HFFc6 (cell line): ENCODE data around the gene ULK4. TPM values are rescaled to one million over a fixed set of nuclear protein-coding genes. Genes with fewer than 3 reads are reported as not detected.

ENCODE experiments used
- DNase-seq: peaks from one replicate; pipeline ENCODE4 v3.0.0-alpha.2; 2018
- H3K27ac Mint-ChIP-seq: 2 replicates; pipeline ENCODE4 v1.8.0; 2020; ENCODE audit warnings: mild to moderate bottlenecking, mixed read lengths
- H3K27me3 Mint-ChIP-seq: 2 replicates; pipeline ENCODE4 v1.8.0; 2021; ENCODE audit warnings: mild to moderate bottlenecking, moderate library complexity, mixed read lengths; ENCODE audit not compliant: insufficient read depth
- H3K36me3 Mint-ChIP-seq: 2 replicates; pipeline ENCODE4 v1.8.0; 2021; ENCODE audit warnings: low read depth, mixed read lengths
- H3K4me1 Mint-ChIP-seq: 2 replicates; pipeline ENCODE4 v1.8.0; 2020; ENCODE audit warnings: low read depth, mixed read lengths
- H3K4me3 Mint-ChIP-seq: 2 replicates; pipeline ENCODE4 v1.8.0; 2020; ENCODE audit warnings: mild to moderate bottlenecking, moderate library complexity, mixed read lengths
- H3K9me3 Mint-ChIP-seq: 2 replicates; pipeline ENCODE4 v1.8.0; 2020; ENCODE audit warnings: mild to moderate bottlenecking, mixed read lengths
- CTCF ChIP-seq: fragments of 200-600 bp; sonication (generic); IDR thresholded peaks from 2 replicates; pipeline ENCODE4 v1.5.0; 2021; ENCODE audit warnings: antibody characterized with exemption, mild to moderate bottlenecking
- total RNA-seq, 6 experiments: library from RNA; stranded (reverse); fragmentation: NEBNext Ultra II Directional; extraction: Animal tissue kit (Norgen Biotek cat#: 25700); gene quantifications; 2 replicates in 1 of 6; 3 replicates in 5 of 6; pipeline ENCODE4 v1.2.3, GENCODE V29; 2021

ULK4 gene
- total RNA-seq, 6 experiments from 2014 or later: 6.0 to 8.6 (median 6.7) TPM

- Mint-ChIP-seq H3K4me1 (no peaks in the 10 kb centered on the region), H3K9me3 (peaks cover 31% of the 10 kb centered on the region), H3K27me3 (no peaks in the 10 kb centered on the region), H3K36me3 (peaks cover 18% of the 10 kb centered on the region), H3K4me3 (no peak overlapping the region), H3K27ac (no peak overlapping the region)
- TF ChIP-seq CTCF: no peak
- no peak for DNase-seq
These were observed 494.4 kb downstream of the ULK4 start for GRCh38 chr3:41467481-41467880.

GRCh38 chr3:41464858-41465257 lies 497.0 kb downstream of the ULK4 start:
- no peak overlapping the region for H3K4me3 Mint-ChIP-seq
- H3K27ac Mint-ChIP-seq: no peak overlapping the region
- H3K27me3 Mint-ChIP-seq: no peaks in the 10 kb centered on the region
- DNase-seq: no peak
- TF ChIP-seq CTCF: no peak
- H3K9me3 Mint-ChIP-seq: peaks cover 7% of the 10 kb centered on the region; the same call in 1 of the 2 replicates
- H3K4me1 Mint-ChIP-seq: no peaks in the 10 kb centered on the region
- no peaks in the 10 kb centered on the region for H3K36me3 Mint-ChIP-seq

GRCh38 chr3:41464401-41464800 lies 497.5 kb downstream of the ULK4 start:
- Mint-ChIP-seq H3K36me3 (no peaks in the 10 kb centered on the region), H3K4me3 (no peak overlapping the region), H3K27me3 (no peaks in the 10 kb centered on the region), H3K9me3 (peaks cover 3% of the 10 kb centered on the region; the same call in 1 of the 2 replicates), H3K4me1 (no peaks in the 10 kb centered on the region), H3K27ac (no peak overlapping the region)
- peak; percentile 4 for DNase-seq
- no peak for TF ChIP-seq CTCF

- Mint-ChIP-seq H3K4me3 (no peak overlapping the region), H3K4me1 (no peaks in the 10 kb centered on the region), H3K27me3 (no peaks in the 10 kb centered on the region), H3K36me3 (no peaks in the 10 kb centered on the region), H3K27ac (no peak overlapping the region), H3K9me3 (no peaks in the 10 kb centered on the region)
- no peak for DNase-seq
- TF ChIP-seq CTCF: no peak
These were observed 499.7 kb downstream of the ULK4 start for GRCh38 chr3:41462103-41462691.

GRCh38 chr3:41460736-41461135 lies 501.2 kb downstream of the ULK4 start:
- TF ChIP-seq CTCF: no peak
- Mint-ChIP-seq H3K27me3 (no peaks in the 10 kb centered on the region), H3K36me3 (no peaks in the 10 kb centered on the region), H3K4me3 (no peak overlapping the region), H3K4me1 (no peaks in the 10 kb centered on the region), H3K27ac (no peak overlapping the region), H3K9me3 (no peaks in the 10 kb centered on the region)
- no peak for DNase-seq

GRCh38 chr3:41457176-41457575 lies 504.7 kb downstream of the ULK4 start:
- no peaks in the 10 kb centered on the region for H3K27me3 Mint-ChIP-seq
- H3K4me1 Mint-ChIP-seq: no peaks in the 10 kb centered on the region
- no peaks in the 10 kb centered on the region for H3K36me3 Mint-ChIP-seq
- no peak for DNase-seq
- no peak overlapping the region for H3K27ac Mint-ChIP-seq
- H3K4me3 Mint-ChIP-seq: no peak overlapping the region
- TF ChIP-seq CTCF: no peak
- no peaks in the 10 kb centered on the region for H3K9me3 Mint-ChIP-seq
